ENCODE data around the gene SGK2. TPM values are rescaled to one million over a fixed set of nuclear protein-coding genes. Genes with fewer than 3 reads are reported as not detected.

SGK2 gene
- total and polyA plus RNA-seq, 2 of the 13 experiments (the other 11 are each of a cell fraction or from before 2014, with no cell fraction given): 6.2 to 29.4 TPM

DNA sequence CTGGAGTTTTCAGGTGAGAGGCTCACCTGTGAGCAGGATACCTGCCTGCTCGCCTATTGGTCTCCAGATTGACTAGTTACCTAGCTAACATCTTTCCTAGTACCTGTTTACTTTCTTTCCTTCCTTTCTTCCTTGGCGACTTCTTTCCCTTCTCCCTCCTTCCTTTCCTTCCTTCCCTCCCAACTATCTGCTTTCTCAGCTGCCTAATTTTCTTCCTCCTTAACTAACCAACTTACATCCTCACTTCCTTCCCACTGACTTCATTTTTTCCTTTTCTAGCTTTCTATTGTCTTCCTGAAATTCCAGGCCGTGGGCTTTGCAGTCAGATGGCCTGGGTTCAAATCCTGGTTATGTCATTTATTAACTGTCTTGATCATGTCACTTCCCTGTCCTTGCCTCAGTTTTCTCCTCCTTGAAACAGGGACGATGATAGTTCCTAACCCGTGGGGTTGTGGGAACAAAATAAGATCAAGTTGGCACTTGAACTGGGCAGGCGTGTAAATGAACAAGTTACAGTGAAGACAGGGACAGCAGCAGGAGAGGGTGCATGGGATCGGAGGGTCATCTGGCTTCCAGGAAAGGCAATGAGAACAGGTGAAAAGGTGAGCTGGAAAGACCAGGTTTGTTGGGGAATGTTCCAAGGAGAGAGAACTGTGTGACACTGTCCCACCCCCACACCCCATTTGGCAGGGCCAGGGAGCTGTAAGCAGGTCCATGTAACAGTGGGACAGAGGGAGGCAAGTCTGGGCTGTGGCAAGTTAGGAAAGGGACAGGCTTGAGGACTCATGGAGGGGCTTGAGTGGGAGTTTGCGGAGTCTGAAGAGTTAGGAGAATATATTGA lies 540 bp downstream of the SGK2 start:
- DNase-seq (ENCODE audit: low spot score) (no peak), FAIRE-seq (no peak), ATAC-seq (no peak)
- no TSS peak for BruUV-seq (replicated peaks)
- 37% methylated on average over 8 of the region's 8 CpGs for WGBS (ENCODE audit: low lambda C conversion rate)
- H3K79me2 ChIP-seq (ENCODE audit: insufficient read depth, low read length): peaks cover 13% of the 10 kb centered on the region
- peak overlapping the region; percentile 68 to 85 (median 84) for H3K4me3 ChIP-seq (replicated peaks in 1 of 3; ENCODE audit: insufficient read depth in 1 of 3, low read depth in 2 of 3, low read length in 3 of 3)
- H3K27me3 ChIP-seq (ENCODE audit: control insufficient read depth in 1 of 2, insufficient read depth in 2 of 2, low read length in 2 of 2): no peaks in the 10 kb centered on the region; a peak in 1 of 5 replicates
- in situ Hi-C loops (cut with HindIII; ENCODE audit: extremely low pct_ligation_motif_present, low pct_unique_long_range_greater_than_20kb): no loop called here
- peaks cover 58% of the 10 kb centered on the region for H3K4me1 ChIP-seq (ENCODE audit: insufficient read depth, low read length)
- ChIA-PET CTCF (ENCODE audit: low intra/inter-chr PET ratio, low total read pairs) (no interaction called here), POLR2A (interaction anchor here (0.8 to 6.8 kb wide), 17 partner anchors 10 to 1941 kb away, joined by 3 to 224 read pairs (median 22); partner anchors contain the start of genes CHD6, IFT52 and SRSF6)
- H2AFZ ChIP-seq (ENCODE audit: low read length): no peak overlapping the region
- no peaks in the 10 kb centered on the region for H4K20me1 ChIP-seq (ENCODE audit: insufficient read depth, low read length)
- H3K36me3 ChIP-seq (replicated peaks in 1 of 2; ENCODE audit: control insufficient read depth in 1 of 2, insufficient read depth in 2 of 2, low read length in 2 of 2): no peaks in the 10 kb centered on the region
- intact Hi-C loops (cut with micrococcal nuclease; ENCODE audit: unreplicated experiment): loop anchor here (5.0 kb wide), 1 partner anchor 102 kb away; the partner anchor contains the start of gene SRSF6
- peak overlapping the region; percentile 98 for H3K9ac ChIP-seq (ENCODE audit: insufficient read depth, low read depth, low read length)
- no peaks in the 10 kb centered on the region for H3K9me3 ChIP-seq (ENCODE audit: low read length)
- H3K4me2 ChIP-seq (ENCODE audit: low read depth, low read length): peak overlapping the region; percentile 100
- H3K27ac ChIP-seq (ENCODE audit: extremely low read length, insufficient read depth, low read length): peak overlapping the region; percentile 99
- TF ChIP-seq ZNF709 (CRISPR knock-in tag; IDR thresholded peaks at IDR 0.05): peak; percentile 32; the same call in 1 of the 2 replicates
- TF ChIP-seq TMF1 (CRISPR knock-in tag; IDR thresholded peaks at IDR 0.05; ENCODE audit: low read depth): no peak
- 0 out of 2 replicates have a peak, but pooled peaks have one; percentile 49 for TF ChIP-seq ZNF839 (CRISPR knock-in tag; IDR thresholded peaks at IDR 0.05; ENCODE audit: borderline replicate concordance)
- TF ChIP-seq NFYB (CRISPR knock-in tag; IDR thresholded peaks at IDR 0.05): no peak
- TF ChIP-seq ZNF207 (IDR thresholded peaks at IDR 0.05; ENCODE audit: borderline replicate concordance): 0 out of 2 replicates have a peak, but pooled peaks have one; percentile 54
- TF ChIP-seq ZNF430 (CRISPR knock-in tag; IDR thresholded peaks at IDR 0.05): 0 out of 2 replicates have a peak, but pooled peaks have one; percentile 10
- TF ChIP-seq ZNF607 (CRISPR knock-in tag; IDR thresholded peaks at IDR 0.05; ENCODE audit: borderline replicate concordance): no peak; the same call in 1 of the 2 replicates
- TF ChIP-seq STAT6 (CRISPR knock-in tag; IDR thresholded peaks at IDR 0.05; ENCODE audit: borderline replicate concordance): no peak
- peak; percentile 47; the same call in 1 of the 2 replicates for TF ChIP-seq ZNF367 (CRISPR knock-in tag; IDR thresholded peaks at IDR 0.05; ENCODE audit: borderline replicate concordance)
- TF ChIP-seq ZXDC (CRISPR knock-in tag; IDR thresholded peaks at IDR 0.05): 0 out of 2 replicates have a peak, but pooled peaks have one; percentile 15
- no peak for TF ChIP-seq ZFP90 (CRISPR knock-in tag; IDR thresholded peaks at IDR 0.05; ENCODE audit: borderline replicate concordance)
- TF ChIP-seq ZNF20 (CRISPR knock-in tag; IDR thresholded peaks at IDR 0.05): no peak
- TF ChIP-seq DNMT3B (CRISPR knock-in tag; conservative IDR thresholded peaks at IDR 0.05): 0 out of 2 replicates have a peak, but pooled peaks have one; percentile 7
- no peak for TF ChIP-seq FOSL1 (CRISPR knock-in tag; IDR thresholded peaks at IDR 0.05; ENCODE audit: borderline replicate concordance)
- TF ChIP-seq ATM (IDR thresholded peaks at IDR 0.05; ENCODE audit: borderline replicate concordance): peak; percentile 59; the same call in 1 of the 2 replicates
- TF ChIP-seq ZNF615 (CRISPR knock-in tag; IDR thresholded peaks at IDR 0.05; ENCODE audit: borderline replicate concordance): peak; percentile 9; the same call in 1 of the 2 replicates
- 0 out of 2 replicates have a peak, but pooled peaks have one; percentile 10 for TF ChIP-seq NFKBIZ (CRISPR knock-in tag; IDR thresholded peaks at IDR 0.05)
- no peak for TF ChIP-seq ARNT (IDR thresholded peaks at IDR 0.05)

Data from HepG2 (cell line).